T-helper 1 cell treated with Interleukin-12 subunit alpha and Interleukin-12 subunit beta and Interleukin-4 antibody, amounts not matched to agents 30 μg/mL and 1 μg/mL, for 36 hours (primary cell): Measurements from ENCODE around the gene KHK.
"Not testable (repeated sequence)": the region's sequence is repeated elsewhere in the genome, so short reads cannot be mapped to it uniquely, and the experiment has no call there.

Source experiments
- H3K27ac Mint-ChIP-seq: one replicate; pipeline ENCODE4 v1.8.0; 2021; ENCODE audit warnings: mild to moderate bottlenecking, mixed read lengths
- H3K27me3 Mint-ChIP-seq: one replicate; pipeline ENCODE4 v1.8.0; 2021; ENCODE audit warnings: low read depth, mixed read lengths
- H3K36me3 Mint-ChIP-seq: one replicate; pipeline ENCODE4 v1.8.0; 2021; ENCODE audit warnings: low read depth, mixed read lengths
- H3K4me1 Mint-ChIP-seq: one replicate; pipeline ENCODE4 v1.8.0; 2021; ENCODE audit warnings: low read depth, mixed read lengths
- H3K4me3 Mint-ChIP-seq: one replicate; pipeline ENCODE4 v1.8.0; 2021; ENCODE audit warnings: mild to moderate bottlenecking, moderate library complexity, mixed read lengths
- H3K9me3 Mint-ChIP-seq: one replicate; pipeline ENCODE4 v1.8.0; 2021; ENCODE audit warnings: mixed read lengths

The KHK gene

GRCh38 chr2:27117995-27118524 is 31.5 kb downstream of the KHK start:
- Mint-ChIP-seq H3K9me3 (no peaks in the 10 kb centered on the region), H3K4me3 (no peak overlapping the region), H3K4me1 (peaks cover 5% of the 10 kb centered on the region), H3K36me3 (no peaks in the 10 kb centered on the region), H3K27me3 (peaks cover 59% of the 10 kb centered on the region), H3K27ac (no peak overlapping the region)

DNA sequence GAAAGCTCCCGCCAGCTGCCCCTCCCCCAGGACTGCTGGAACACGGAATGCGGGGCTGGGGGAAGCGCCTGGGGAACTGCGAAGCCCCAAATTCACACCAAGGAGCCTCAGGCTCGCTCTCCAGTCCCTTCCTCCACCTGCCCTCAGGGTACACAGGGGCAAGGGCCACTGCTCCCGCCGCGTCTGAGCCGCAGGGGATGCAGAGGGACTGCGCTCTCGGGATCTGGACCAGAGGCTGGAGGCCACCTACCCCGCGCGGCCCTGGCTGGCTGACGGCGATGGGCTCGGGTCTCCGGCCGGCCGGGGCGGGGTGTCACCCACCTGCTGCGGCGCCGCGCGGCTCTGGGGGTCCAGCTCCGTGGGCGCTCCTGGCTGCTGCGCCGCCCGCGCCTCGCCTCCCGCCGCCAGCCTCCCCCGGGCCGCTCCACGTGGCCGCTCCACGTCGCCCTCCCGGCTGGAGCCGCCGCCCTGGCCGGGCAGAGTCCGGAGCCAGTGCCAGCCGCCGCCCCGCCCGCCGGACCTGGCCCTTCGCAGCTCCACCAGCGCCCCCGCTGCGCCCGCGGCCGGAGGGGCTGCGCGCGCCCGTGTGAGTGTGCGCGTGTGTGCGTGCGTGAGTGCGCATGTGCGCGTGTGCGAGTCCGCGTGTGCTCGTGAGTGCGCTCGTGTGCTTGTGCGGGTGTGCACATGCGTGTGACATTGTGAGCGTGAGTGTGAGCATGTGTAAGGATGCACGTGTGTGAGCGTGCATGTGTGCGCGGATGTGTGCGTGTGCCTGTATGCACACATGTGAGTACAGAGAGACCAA is 32.2 kb downstream of the KHK start, which contains the start of gene CGREF1:
Gene CGREF1, minus strand, starts transcription at position 604 of the 805 bp plus-strand sequence. CDS start 14,762 bp downstream, outside the sequence.
- no peaks in the 10 kb centered on the region for H3K36me3 Mint-ChIP-seq
- H3K27me3 Mint-ChIP-seq: peaks cover 62% of the 10 kb centered on the region
- H3K9me3 Mint-ChIP-seq: no peaks in the 10 kb centered on the region
- peak within 1 kb of the TSS; percentile 67 for H3K4me3 Mint-ChIP-seq
- H3K4me1 Mint-ChIP-seq: peaks cover 9% of the 10 kb centered on the region
- H3K27ac Mint-ChIP-seq: no peak within 1 kb of the TSS

- H3K27me3 Mint-ChIP-seq: peaks cover 60% of the 10 kb centered on the region
- H3K4me1 Mint-ChIP-seq: peaks cover 11% of the 10 kb centered on the region
- H3K27ac Mint-ChIP-seq, H3K9me3 Mint-ChIP-seq, H3K36me3 Mint-ChIP-seq: not testable (repeated sequence)
- H3K4me3 Mint-ChIP-seq: peak overlapping the region; percentile 67
Observed at GRCh38 chr2:27119330-27119670, 32.7 kb downstream of the KHK start.

GRCh38 chr2:27121906-27122305 is 35.3 kb downstream of the KHK start:
- Mint-ChIP-seq H3K4me1 (peaks cover 11% of the 10 kb centered on the region), H3K27me3 (peaks cover 54% of the 10 kb centered on the region), H3K4me3 (no peak overlapping the region), H3K27ac (no peak overlapping the region), H3K36me3 (no peaks in the 10 kb centered on the region), H3K9me3 (no peaks in the 10 kb centered on the region)

DNA sequence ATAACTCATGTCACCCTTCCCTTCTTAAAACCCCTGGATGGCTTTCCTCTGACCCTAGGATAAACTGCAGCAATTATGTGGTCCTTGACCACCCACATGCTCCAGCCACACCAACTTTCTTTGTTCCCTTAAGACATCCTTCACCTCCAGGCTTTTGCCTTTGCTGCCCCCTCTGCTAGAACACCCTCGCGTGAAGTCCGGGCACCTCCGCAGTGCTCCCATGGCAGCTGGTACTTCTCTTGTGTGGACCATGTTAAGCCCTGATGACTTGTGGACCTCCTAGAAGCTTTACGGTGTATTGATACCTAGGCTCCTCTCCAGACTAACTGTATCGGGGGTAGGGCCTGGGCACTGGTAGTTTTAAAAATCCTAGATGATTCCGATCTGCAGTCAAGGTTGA is 36.2 kb downstream of the KHK start:
- H3K27ac Mint-ChIP-seq: no peak overlapping the region

GRCh38 chr2:27123302-27124150 is 37.0 kb downstream of the KHK start, which contains the start of gene ABHD1:
Gene ABHD1 (plus strand): TSS chr2:27123815. CDS start chr2:27123949, 134 bp downstream.
- Mint-ChIP-seq H3K9me3 (no peaks in the 10 kb centered on the region), H3K27me3 (peaks cover 43% of the 10 kb centered on the region), H3K27ac (peak within 1 kb of the TSS; percentile 70), H3K36me3 (no peaks in the 10 kb centered on the region), H3K4me3 (peak within 1 kb of the TSS; percentile 90), H3K4me1 (peaks cover 11% of the 10 kb centered on the region)

More for the DNA sequence above, 36.2 kb downstream of the KHK start:
- H3K9me3 Mint-ChIP-seq: no peaks in the 10 kb centered on the region
- peaks cover 11% of the 10 kb centered on the region for H3K4me1 Mint-ChIP-seq
- peak overlapping the region; percentile 90 for H3K4me3 Mint-ChIP-seq
- no peaks in the 10 kb centered on the region for H3K36me3 Mint-ChIP-seq
- H3K27me3 Mint-ChIP-seq: peaks cover 49% of the 10 kb centered on the region

DNA sequence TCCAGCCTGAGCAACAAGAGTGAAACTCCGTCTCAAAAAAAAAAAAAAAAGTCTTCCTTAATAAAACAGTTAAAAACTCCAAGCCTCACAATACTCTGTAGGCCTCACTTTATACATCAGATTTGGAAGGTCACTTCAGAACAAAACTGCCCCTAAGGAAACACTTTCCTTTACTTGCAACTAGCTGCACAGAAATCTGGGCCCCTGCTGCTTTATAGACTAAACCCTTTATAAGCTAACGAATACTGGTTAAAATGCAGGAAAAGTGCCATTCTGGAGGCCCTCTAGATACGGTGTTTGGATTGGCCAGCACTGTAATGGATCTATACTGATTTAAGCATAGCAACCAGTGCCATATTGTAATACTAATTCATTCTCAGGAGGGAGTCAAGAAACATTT is 38.5 kb downstream of the KHK start:
- peaks cover 8% of the 10 kb centered on the region for H3K36me3 Mint-ChIP-seq
- peaks cover 30% of the 10 kb centered on the region for H3K27me3 Mint-ChIP-seq
- no peak overlapping the region for H3K27ac Mint-ChIP-seq
- H3K9me3 Mint-ChIP-seq: no peaks in the 10 kb centered on the region
- peaks cover 7% of the 10 kb centered on the region for H3K4me1 Mint-ChIP-seq
- H3K4me3 Mint-ChIP-seq: no peak overlapping the region

DNA sequence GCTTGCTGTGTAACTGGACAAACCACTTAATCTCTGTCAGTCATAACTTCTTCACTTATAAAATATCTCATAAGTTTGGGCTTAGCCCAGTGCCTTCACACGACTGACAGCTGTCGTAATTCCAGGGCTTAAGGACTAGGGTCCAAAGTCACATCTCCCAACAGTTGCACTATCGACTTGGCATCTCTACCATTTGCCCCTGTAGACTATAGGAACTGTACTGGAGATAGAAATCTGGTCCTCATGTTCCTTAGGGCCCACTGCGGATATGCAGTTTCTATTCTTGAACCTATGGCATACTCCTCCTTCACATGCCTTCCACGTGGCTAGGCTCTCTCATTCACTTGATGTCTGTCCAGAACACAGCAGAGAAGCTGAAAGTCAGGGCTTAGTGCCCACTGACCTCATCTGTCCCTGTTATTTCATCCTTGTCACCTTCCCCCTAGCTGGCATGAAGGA is 39.7 kb downstream of the KHK start:
- no peak overlapping the region for H3K27ac Mint-ChIP-seq

DNA sequence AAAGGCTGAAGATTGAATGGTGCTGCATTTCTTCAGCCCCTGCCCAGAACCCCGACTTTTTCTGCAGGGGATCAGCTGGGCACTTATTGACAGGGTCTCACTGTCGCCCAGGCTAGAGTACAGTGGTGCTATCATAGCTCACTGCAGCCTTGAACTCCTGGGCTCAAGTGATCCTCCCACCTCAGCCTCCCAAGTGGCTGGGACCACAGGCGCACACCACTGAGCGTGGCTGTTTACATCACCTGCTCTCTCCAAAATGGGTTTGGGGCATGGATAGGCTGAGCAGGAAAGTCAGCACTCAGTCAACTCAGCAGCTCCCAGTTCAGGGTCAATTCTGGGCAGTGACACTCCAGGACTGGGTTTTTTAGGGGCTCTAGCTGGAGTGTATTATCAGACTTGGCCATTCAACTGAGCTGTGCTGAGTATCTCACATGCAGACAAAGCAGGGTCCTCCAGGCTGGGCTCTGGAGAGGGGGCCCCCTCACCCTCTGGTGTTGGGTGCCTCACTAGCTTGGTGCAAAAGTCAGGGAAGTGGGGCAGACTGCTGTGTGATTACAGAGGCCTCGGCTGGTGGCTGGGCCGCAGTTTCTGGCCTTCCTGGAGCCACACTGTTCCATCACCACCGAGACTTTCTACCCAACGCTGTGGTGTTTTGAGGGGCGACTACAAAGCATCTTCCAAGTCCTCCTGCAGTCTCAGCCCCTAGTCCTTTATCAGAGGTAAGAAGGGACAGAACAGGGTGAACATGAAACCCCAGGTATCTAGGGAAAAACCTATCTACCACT is 41.5 kb downstream of the KHK start:
- Mint-ChIP-seq H3K27ac (no peak overlapping the region), H3K36me3 (peaks cover 28% of the 10 kb centered on the region), H3K4me1 (peaks cover 13% of the 10 kb centered on the region)

More for the DNA sequence above, 39.7 kb downstream of the KHK start:
- peaks cover 21% of the 10 kb centered on the region for H3K27me3 Mint-ChIP-seq
- no peaks in the 10 kb centered on the region for H3K9me3 Mint-ChIP-seq
- no peak overlapping the region for H3K4me3 Mint-ChIP-seq
- peaks cover 7% of the 10 kb centered on the region for H3K4me1 Mint-ChIP-seq
- peaks cover 20% of the 10 kb centered on the region for H3K36me3 Mint-ChIP-seq

GRCh38 chr2:27128668-27129571 is 42.3 kb downstream of the KHK start:
- Mint-ChIP-seq H3K27me3 (no peaks in the 10 kb centered on the region), H3K4me3 (no peak overlapping the region), H3K9me3 (no peaks in the 10 kb centered on the region), H3K27ac (peak overlapping the region; percentile 29), H3K4me1 (peaks cover 15% of the 10 kb centered on the region), H3K36me3 (peaks cover 32% of the 10 kb centered on the region)

More for the DNA sequence above, 41.5 kb downstream of the KHK start:
- Mint-ChIP-seq H3K27me3 (peaks cover 3% of the 10 kb centered on the region), H3K9me3 (no peaks in the 10 kb centered on the region), H3K4me3 (no peak overlapping the region)

DNA sequence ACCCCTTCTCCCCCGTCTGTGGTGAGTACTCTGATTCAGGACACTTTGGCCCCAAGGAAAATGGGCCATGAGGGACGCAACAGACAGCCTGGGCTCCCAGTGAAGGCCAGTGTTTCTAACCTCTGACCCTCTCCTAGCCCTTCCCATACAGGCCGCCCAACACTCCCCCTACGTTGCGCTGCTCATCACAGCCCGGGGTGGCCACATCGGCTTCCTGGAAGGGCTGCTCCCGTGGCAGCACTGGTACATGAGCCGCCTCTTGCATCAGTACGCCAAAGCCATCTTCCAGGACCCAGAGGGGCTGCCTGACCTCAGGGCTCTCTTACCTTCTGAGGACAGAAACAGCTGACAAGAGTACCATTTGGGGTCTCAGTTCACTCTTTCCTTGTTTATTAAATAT is 43.8 kb downstream of the KHK start:
- peaks cover 34% of the 10 kb centered on the region for H3K36me3 Mint-ChIP-seq
- no peak overlapping the region for H3K27ac Mint-ChIP-seq
- no peaks in the 10 kb centered on the region for H3K9me3 Mint-ChIP-seq
- no peak overlapping the region for H3K4me3 Mint-ChIP-seq
- H3K4me1 Mint-ChIP-seq: peaks cover 14% of the 10 kb centered on the region
- no peaks in the 10 kb centered on the region for H3K27me3 Mint-ChIP-seq

GRCh38 chr2:27131429-27131828 is 44.9 kb downstream of the KHK start:
- Mint-ChIP-seq H3K36me3 (peaks cover 34% of the 10 kb centered on the region), H3K4me3 (no peak overlapping the region), H3K4me1 (peaks cover 14% of the 10 kb centered on the region), H3K27ac (peak overlapping the region; percentile 36), H3K27me3 (no peaks in the 10 kb centered on the region), H3K9me3 (no peaks in the 10 kb centered on the region)

DNA sequence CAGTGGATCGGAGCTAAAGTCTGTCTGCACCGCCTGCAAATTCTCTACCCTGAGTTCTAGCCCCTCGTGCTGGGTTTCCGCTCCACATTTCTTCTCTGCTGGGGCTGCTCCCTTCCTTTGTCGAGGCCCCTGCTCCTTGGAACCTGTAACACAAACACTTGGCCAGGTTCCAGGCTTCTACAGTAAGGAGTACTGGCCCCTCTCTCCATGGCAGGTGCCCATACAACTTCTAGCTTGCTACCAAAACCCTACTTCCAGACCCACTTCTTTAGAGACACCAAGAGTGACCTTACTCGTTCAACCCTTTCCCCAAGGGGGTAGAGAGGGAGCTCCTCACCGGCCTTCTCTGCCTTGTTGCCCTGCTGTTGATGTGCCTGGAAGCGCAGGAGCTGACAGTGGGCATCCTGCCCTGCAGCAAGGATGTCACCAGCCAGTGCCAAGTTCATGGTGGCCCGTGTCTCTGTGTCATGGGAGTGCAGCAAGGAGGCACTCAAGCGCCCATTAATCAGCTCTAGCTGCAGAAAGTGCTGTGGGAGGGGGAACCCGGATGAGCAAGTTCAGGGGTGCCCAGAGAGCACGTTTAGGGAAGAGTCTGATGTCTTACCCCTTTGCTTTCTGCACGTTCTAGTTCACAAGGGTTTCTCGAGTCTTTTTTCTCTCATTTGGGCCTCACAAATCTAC is 46.8 kb downstream of the KHK start:
- H3K27me3 Mint-ChIP-seq: peaks cover 4% of the 10 kb centered on the region
- H3K27ac Mint-ChIP-seq: peak overlapping the region; percentile 64
- H3K9me3 Mint-ChIP-seq: no peaks in the 10 kb centered on the region
- H3K36me3 Mint-ChIP-seq: peaks cover 34% of the 10 kb centered on the region
- peaks cover 14% of the 10 kb centered on the region for H3K4me1 Mint-ChIP-seq
- peak overlapping the region; percentile 97 for H3K4me3 Mint-ChIP-seq
